K562 (cell line): ENCODE results near the gene SLAMF6.

Source experiments
- ATF7 ChIP-seq: fragments of 450-650 bp; IDR thresholded peaks from 2 replicates; pipeline ENCODE4 v1.7.1; 2014; ENCODE audit warnings: mild to moderate bottlenecking, moderate library complexity
- HMGN3 ChIP-seq: IDR thresholded peaks from 2 replicates; pipeline ENCODE4 v1.6.1; 2011; ENCODE audit warnings: borderline replicate concordance, low read depth, mild to moderate bottlenecking, mixed read lengths, low read length; ENCODE audit not compliant: insufficient read length; ENCODE audit errors: extremely low read depth
- POLR2AphosphoS5 ChIP-seq: IDR thresholded peaks from 2 replicates; pipeline ENCODE4 v1.6.1; 2011; ENCODE audit warnings: mild to moderate bottlenecking, low read depth, low read length, moderate library complexity; ENCODE audit not compliant: control insufficient read depth, insufficient read depth
- SPI1 ChIP-seq: IDR thresholded peaks from 2 replicates; pipeline ENCODE4 v1.6.1; 2011; ENCODE audit warnings: low read depth, low read length, control low read depth, borderline replicate concordance
- THRA ChIP-seq: fragments of 450-650 bp; IDR thresholded peaks from 2 replicates; pipeline ENCODE4 v1.6.1; 2017; ENCODE audit warnings: mild to moderate bottlenecking, moderate library complexity
- TF ChIP-seq, protein P1 (sequence below), 3 experiments: IDR thresholded peaks in 2 of 3; conservative IDR thresholded peaks in 1 of 3; 2 replicates each; pipeline ENCODE4 v1.5.1; 2011 to 2012; ENCODE audit warnings: low read length in 3 of 3, mild to moderate bottlenecking in 3 of 3, control low read depth in 2 of 3, improper control_type of control experiment in 1 of 3, inconsistent platforms in 1 of 3, low read depth in 1 of 3, mixed read lengths in 1 of 3, moderate library complexity in 1 of 3; ENCODE audit not compliant: insufficient read depth in 2 of 3
- TF ChIP-seq, protein P2 (sequence below): fragments of 450-650 bp; IDR thresholded peaks from 2 replicates; pipeline ENCODE4 v1.6.1; 2016

- TF ChIP-seq, protein P1, sequence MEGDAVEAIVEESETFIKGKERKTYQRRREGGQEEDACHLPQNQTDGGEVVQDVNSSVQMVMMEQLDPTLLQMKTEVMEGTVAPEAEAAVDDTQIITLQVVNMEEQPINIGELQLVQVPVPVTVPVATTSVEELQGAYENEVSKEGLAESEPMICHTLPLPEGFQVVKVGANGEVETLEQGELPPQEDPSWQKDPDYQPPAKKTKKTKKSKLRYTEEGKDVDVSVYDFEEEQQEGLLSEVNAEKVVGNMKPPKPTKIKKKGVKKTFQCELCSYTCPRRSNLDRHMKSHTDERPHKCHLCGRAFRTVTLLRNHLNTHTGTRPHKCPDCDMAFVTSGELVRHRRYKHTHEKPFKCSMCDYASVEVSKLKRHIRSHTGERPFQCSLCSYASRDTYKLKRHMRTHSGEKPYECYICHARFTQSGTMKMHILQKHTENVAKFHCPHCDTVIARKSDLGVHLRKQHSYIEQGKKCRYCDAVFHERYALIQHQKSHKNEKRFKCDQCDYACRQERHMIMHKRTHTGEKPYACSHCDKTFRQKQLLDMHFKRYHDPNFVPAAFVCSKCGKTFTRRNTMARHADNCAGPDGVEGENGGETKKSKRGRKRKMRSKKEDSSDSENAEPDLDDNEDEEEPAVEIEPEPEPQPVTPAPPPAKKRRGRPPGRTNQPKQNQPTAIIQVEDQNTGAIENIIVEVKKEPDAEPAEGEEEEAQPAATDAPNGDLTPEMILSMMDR (IDR thresholded peaks at IDR 0.05 in 2 of 3, conservative IDR thresholded peaks at IDR 0.05 in 1 of 3; ENCODE audit: insufficient read depth in 2 of 3, low read depth in 1 of 3, low read length in 3 of 3), result no peak
- no peak for TF ChIP-seq THRA
- no peak for TF ChIP-seq HMGN3
- no peak for TF ChIP-seq POLR2AphosphoS5
- TF ChIP-seq, protein P2, sequence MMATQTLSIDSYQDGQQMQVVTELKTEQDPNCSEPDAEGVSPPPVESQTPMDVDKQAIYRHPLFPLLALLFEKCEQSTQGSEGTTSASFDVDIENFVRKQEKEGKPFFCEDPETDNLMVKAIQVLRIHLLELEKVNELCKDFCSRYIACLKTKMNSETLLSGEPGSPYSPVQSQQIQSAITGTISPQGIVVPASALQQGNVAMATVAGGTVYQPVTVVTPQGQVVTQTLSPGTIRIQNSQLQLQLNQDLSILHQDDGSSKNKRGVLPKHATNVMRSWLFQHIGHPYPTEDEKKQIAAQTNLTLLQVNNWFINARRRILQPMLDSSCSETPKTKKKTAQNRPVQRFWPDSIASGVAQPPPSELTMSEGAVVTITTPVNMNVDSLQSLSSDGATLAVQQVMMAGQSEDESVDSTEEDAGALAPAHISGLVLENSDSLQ, result no peak
- TF ChIP-seq ATF7, result no peak
- TF ChIP-seq SPI1, result no peak
Measured at GRCh38 chr1:160522136-160522535, 919 bp downstream of the SLAMF6 start.
